Neural cell (in vitro differentiated cells): ENCODE data around the gene ENTPD2. TPM values are rescaled to one million over a fixed set of nuclear protein-coding genes. Genes with fewer than 3 reads are reported as not detected.
A peak's percentile ranks its signal among the peaks of the same experiment; 100 is the strongest.

Experiments used
- H2AFZ ChIP-seq: fragments of 200-600, 300-800 bp; sonication (generic), shearing (Covaris generic); 2 replicates; pipeline ENCODE4 v1.6.0; 2014; ENCODE audit warnings: low read depth, mild to moderate bottlenecking, antibody characterized with exemption, low read length, moderate library complexity
- H3F3A ChIP-seq: fragments of 200-600 bp; shearing (Covaris generic); 2 replicates; pipeline ENCODE4 v1.6.1; 2016; ENCODE audit warnings: mild to moderate bottlenecking, moderate library complexity, mixed read lengths, antibody characterized with exemption, low read length; ENCODE audit not compliant: insufficient read depth, poor library complexity, severe bottlenecking
- H3K27ac ChIP-seq: fragments of 200-600, 300-800 bp; sonication (generic), shearing (Covaris generic); 2 replicates; pipeline ENCODE4 v1.5.1; 2014; ENCODE audit warnings: mild to moderate bottlenecking, low read length, moderate library complexity
- H3K27me3 ChIP-seq: fragments of 300-800, 200-600 bp; sonication (generic), shearing (Covaris generic); 2 replicates; pipeline ENCODE4 v1.6.0; 2014; ENCODE audit warnings: mild to moderate bottlenecking, low read depth, low read length, moderate library complexity; ENCODE audit not compliant: insufficient read depth
- H3K36me3 ChIP-seq: fragments of 300-800, 200-600 bp; sonication (generic), shearing (Covaris generic); 2 replicates; pipeline ENCODE4 v1.5.1; 2014; ENCODE audit warnings: mild to moderate bottlenecking, antibody characterized with exemption, low read length, moderate library complexity; ENCODE audit not compliant: insufficient read depth
- H3K4me2 ChIP-seq: fragments of 300-800, 200-600 bp; sonication (generic), shearing (Covaris generic); 2 replicates; pipeline ENCODE4 v1.6.0; 2014; ENCODE audit warnings: mild to moderate bottlenecking, low read length
- H3K4me3 ChIP-seq: fragments of 300-800, 200-600 bp; sonication (generic), shearing (Covaris generic); 2 replicates; pipeline ENCODE4 v1.5.1; 2014; ENCODE audit warnings: mild to moderate bottlenecking, low read length, moderate library complexity
- H3K79me2 ChIP-seq: fragments of 200-600 bp; shearing (Covaris generic); replicated peaks from 2 replicates; pipeline ENCODE4 v1.6.0; 2014; ENCODE audit warnings: mild to moderate bottlenecking, low read length, moderate library complexity; ENCODE audit not compliant: insufficient read depth
- H3K9ac ChIP-seq: fragments of 300-800, 200-600 bp; sonication (generic), shearing (Covaris generic); 2 replicates; pipeline ENCODE4 v1.6.1; 2016; ENCODE audit warnings: mild to moderate bottlenecking, low read length, mixed read lengths
- H3K9me2 ChIP-seq: fragments of 200-600 bp; shearing (Covaris generic); 2 replicates; pipeline ENCODE4 v1.6.1; 2016; ENCODE audit warnings: mild to moderate bottlenecking, low read length, mixed read lengths; ENCODE audit not compliant: insufficient read depth
- H3K9me3 ChIP-seq: fragments of 200-600, 300-800 bp; sonication (generic), shearing (Covaris generic); 2 replicates; pipeline ENCODE4 v1.6.1; 2016; ENCODE audit warnings: mild to moderate bottlenecking, mixed run types, low read length, moderate library complexity, mixed read lengths
- H4K20me1 ChIP-seq: fragments of 200-600 bp; shearing (Covaris generic); 2 replicates; pipeline ENCODE4 v1.6.1; 2016; ENCODE audit warnings: mild to moderate bottlenecking, mixed run types; ENCODE audit not compliant: insufficient read depth
- CTCF ChIP-seq: fragments of 450-650 bp; IDR thresholded peaks from 2 replicates; pipeline ENCODE4 v1.5.1; 2014; ENCODE audit warnings: antibody characterized with exemption, mild to moderate bottlenecking, moderate library complexity; ENCODE audit not compliant: poor library complexity, severe bottlenecking
- EP300 ChIP-seq: fragments of 450-650 bp; conservative IDR thresholded peaks from 2 replicates; pipeline ENCODE4 v1.6.1; 2014; ENCODE audit warnings: antibody characterized with exemption, mild to moderate bottlenecking, moderate library complexity; ENCODE audit not compliant: poor library complexity, severe bottlenecking
- EZH2 ChIP-seq: fragments of 200-600, 300-800 bp; shearing (Covaris generic), sonication (generic); IDR thresholded peaks from 2 replicates; pipeline ENCODE4 v1.6.1; 2014; ENCODE audit warnings: antibody characterized with exemption, low read length, borderline replicate concordance, mild to moderate bottlenecking; ENCODE audit not compliant: insufficient read depth, poor library complexity, severe bottlenecking
- MXI1 ChIP-seq: fragments of 450-650 bp; conservative IDR thresholded peaks from 2 replicates; pipeline ENCODE4 v1.6.1; 2014; ENCODE audit warnings: antibody characterized with exemption, mild to moderate bottlenecking; ENCODE audit not compliant: poor library complexity, severe bottlenecking
- POLR2AphosphoS5 ChIP-seq: IDR thresholded peaks from 2 replicates; pipeline ENCODE4 v1.6.1; 2012
- RAD21 ChIP-seq: fragments of 450-650 bp; conservative IDR thresholded peaks from 2 replicates; pipeline ENCODE4 v1.6.1; 2014; ENCODE audit warnings: antibody characterized with exemption, mild to moderate bottlenecking, moderate library complexity
- REST ChIP-seq: IDR thresholded peaks from 2 replicates; pipeline ENCODE4 v1.6.1; 2012; ENCODE audit warnings: borderline replicate concordance
- SMC3 ChIP-seq: fragments of 450-650 bp; conservative IDR thresholded peaks from 2 replicates; pipeline ENCODE4 v1.6.1; 2014; ENCODE audit warnings: antibody characterized with exemption, mild to moderate bottlenecking, moderate library complexity; ENCODE audit not compliant: poor library complexity
- TAF1 ChIP-seq: IDR thresholded peaks from 2 replicates; pipeline ENCODE4 v1.6.1; 2012; ENCODE audit warnings: low read depth
- polyA plus RNA-seq: library from polyadenylated mRNA; depleted of rRNA; stranded (reverse); fragments of >200 nt; gene quantifications from 2 replicates; pipeline ENCODE4 v1.2.3, GENCODE V29; 2014

ENTPD2 gene
- polyA plus RNA-seq, 1 donor from 2014 or later, result not detected

DNA sequence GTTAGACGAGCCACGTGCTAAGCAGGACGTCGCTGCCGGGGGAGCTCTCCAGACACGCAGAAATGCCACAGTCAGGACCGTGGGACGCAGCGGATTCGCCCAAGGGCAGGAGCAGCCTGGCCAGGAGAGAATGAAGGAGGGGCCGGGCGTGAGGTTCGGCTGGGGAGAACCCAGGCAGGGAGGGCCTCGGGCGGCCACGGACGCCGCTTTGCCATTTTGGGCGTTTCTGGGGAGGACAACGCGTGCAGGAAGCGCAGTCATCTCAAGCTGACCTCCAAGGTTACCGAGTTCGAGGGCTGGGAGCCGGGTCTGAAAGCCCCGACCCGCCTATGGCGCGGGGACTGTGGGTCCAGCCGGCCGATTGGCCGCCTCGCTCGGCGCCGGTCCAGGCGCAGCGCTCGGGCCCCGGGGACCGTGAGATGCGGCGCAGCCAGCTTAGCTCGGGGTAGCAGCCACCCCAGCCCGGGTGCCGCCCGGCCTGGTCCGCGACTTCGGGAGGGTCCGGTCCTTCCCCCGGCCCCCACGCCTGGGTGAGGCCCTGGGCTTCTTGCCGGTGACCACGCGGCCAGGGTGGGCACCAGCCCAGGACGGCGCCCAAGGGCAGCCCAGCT lies 32.2 kb upstream of the ENTPD2 start:
- Histone ChIP-seq H3K27ac (no peak overlapping the region), H3K9ac (peak overlapping the region; percentile 74), H3K4me2 (peak overlapping the region; percentile 65), H3K27me3 (peaks cover 18% of the 10 kb centered on the region), H3K79me2 (peaks cover 3% of the 10 kb centered on the region), H3K9me3 (no peaks in the 10 kb centered on the region), H4K20me1 (no peaks in the 10 kb centered on the region), H2AFZ (peak overlapping the region; percentile 29), H3K9me2 (no peaks in the 10 kb centered on the region), H3K4me3 (peak overlapping the region; percentile 79), H3K36me3 (no peaks in the 10 kb centered on the region), H3F3A (no peaks in the 10 kb centered on the region)
- no peak for TF ChIP-seq EZH2
- TF ChIP-seq EP300, result no peak

GRCh38 chr9:137084526-137084925 lies 30.7 kb upstream of the ENTPD2 start:
- peaks cover 3% of the 10 kb centered on the region for H3K79me2 ChIP-seq
- no peaks in the 10 kb centered on the region for H3K9me3 ChIP-seq
- H3K9me2 ChIP-seq, result no peaks in the 10 kb centered on the region
- H3K27ac ChIP-seq, result no peak overlapping the region
- no peak for TF ChIP-seq EP300
- no peak for TF ChIP-seq TAF1
- TF ChIP-seq RAD21, result no peak
- no peak for TF ChIP-seq MXI1
- TF ChIP-seq POLR2AphosphoS5, result no peak
- no peak for TF ChIP-seq EZH2
- no peak for TF ChIP-seq REST
- no peak for TF ChIP-seq SMC3
- no peak overlapping the region for H2AFZ ChIP-seq
- H3K4me3 ChIP-seq, result no peak overlapping the region
- no peaks in the 10 kb centered on the region for H4K20me1 ChIP-seq
- peaks cover 33% of the 10 kb centered on the region for H3K27me3 ChIP-seq
- H3K4me2 ChIP-seq, result no peak overlapping the region
- H3K9ac ChIP-seq, result no peak overlapping the region
- no peaks in the 10 kb centered on the region for H3F3A ChIP-seq
- H3K36me3 ChIP-seq, result no peaks in the 10 kb centered on the region

- Histone ChIP-seq H3K27me3 (peaks cover 43% of the 10 kb centered on the region), H3K9me3 (no peaks in the 10 kb centered on the region), H3K9me2 (no peaks in the 10 kb centered on the region), H4K20me1 (no peaks in the 10 kb centered on the region), H3K27ac (no peak overlapping the region), H2AFZ (no peak overlapping the region), H3K4me2 (no peak overlapping the region), H3F3A (no peaks in the 10 kb centered on the region), H3K9ac (no peak overlapping the region), H3K79me2 (peaks cover 3% of the 10 kb centered on the region), H3K36me3 (no peaks in the 10 kb centered on the region), H3K4me3 (no peak overlapping the region)
- TF ChIP-seq RAD21 (no peak), REST (no peak), EZH2 (no peak), TAF1 (no peak), MXI1 (no peak), CTCF (no peak), EP300 (no peak), POLR2AphosphoS5 (no peak), SMC3 (no peak)
Measured at GRCh38 chr9:137083394-137084004, 29.6 kb upstream of the ENTPD2 start.
